Measurements from ENCODE around the gene NUP205.
A peak's percentile ranks its signal among the peaks of the same experiment; 100 is the strongest.

Gene NUP205

DNA sequence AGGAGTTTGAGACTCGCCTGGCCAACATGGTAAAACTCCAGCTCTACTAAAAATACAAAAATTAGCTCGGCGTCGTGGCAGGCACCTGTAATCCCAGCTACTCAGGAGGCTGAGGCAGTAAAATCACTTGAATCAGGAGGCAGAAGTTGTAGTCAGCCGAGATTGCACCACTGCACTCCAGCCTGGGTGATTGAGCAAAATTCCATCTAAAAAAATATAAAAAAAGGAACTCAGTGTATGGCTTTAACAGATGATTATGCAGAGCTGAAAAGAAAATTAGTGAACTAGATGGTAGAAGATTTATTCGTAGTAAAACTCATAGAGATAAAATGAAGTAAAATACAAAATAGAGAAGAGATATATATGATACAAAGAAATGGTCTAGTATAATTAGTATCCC lies 35.2 kb upstream of the NUP205 start:
- Histone ChIP-seq H3K9ac (ENCODE audit: low read depth, low read length) (no peak overlapping the region), H3K4me1 (ENCODE audit: insufficient read depth, low read length) (peaks cover 3% of the 10 kb centered on the region; the same call in 1 of the 2 replicates), H3K9me3 (ENCODE audit: control insufficient read depth, insufficient read depth, low read length) (no peaks in the 10 kb centered on the region), H3K36me3 (ENCODE audit: insufficient read depth, low read length) (no peaks in the 10 kb centered on the region)

DNA sequence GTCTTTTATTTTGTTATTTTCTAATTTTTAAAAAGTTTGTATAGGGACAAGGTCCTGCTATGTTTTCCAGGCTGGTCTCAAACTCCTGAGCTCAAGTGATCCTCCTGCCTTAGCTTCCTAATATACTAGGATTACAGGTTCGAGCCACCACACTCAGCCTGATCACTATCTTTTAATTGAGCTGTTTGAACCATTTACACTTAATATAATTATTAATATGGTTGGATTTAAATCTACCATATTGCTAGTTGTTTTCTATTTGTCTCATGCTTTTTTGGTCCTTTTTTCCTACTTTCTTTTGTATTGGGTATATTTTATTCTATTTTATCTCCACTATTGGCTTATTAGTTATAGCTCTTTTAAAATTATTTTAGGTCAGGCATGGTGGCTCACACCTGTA lies 34.6 kb upstream of the NUP205 start:
- peaks cover 3% of the 10 kb centered on the region; the same call in 1 of the 2 replicates for H3K4me1 ChIP-seq (ENCODE audit: insufficient read depth, low read length)
- H3K9ac ChIP-seq (ENCODE audit: low read depth, low read length) = no peak overlapping the region
- no peaks in the 10 kb centered on the region for H3K36me3 ChIP-seq (ENCODE audit: insufficient read depth, low read length)
- no peaks in the 10 kb centered on the region for H3K9me3 ChIP-seq (ENCODE audit: control insufficient read depth, insufficient read depth, low read length)

DNA sequence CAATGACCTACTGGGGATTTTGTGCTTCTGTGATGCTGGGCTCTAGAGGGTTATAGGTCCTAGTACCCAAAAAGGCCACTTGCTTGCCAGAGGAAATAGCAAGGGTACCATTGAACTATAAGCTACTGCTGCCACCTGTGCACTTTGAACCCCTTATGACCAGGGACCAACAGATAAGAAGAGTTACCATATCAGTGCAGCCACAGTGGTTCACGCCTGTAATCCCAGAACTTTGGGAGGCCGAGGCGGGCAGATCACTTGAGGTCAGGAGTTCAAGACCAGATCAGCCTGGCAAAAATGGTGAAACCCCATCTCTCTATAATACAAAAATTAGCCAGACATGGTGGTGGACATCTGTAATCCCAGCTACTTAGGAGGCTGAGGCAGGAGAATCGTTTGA lies 32.3 kb upstream of the NUP205 start:
- no peak overlapping the region for H3K9ac ChIP-seq (ENCODE audit: low read depth, low read length)
- no peaks in the 10 kb centered on the region for H3K36me3 ChIP-seq (ENCODE audit: insufficient read depth, low read length)
- no peaks in the 10 kb centered on the region for H3K4me1 ChIP-seq (ENCODE audit: insufficient read depth, low read length)
- no peaks in the 10 kb centered on the region for H3K9me3 ChIP-seq (ENCODE audit: control insufficient read depth, insufficient read depth, low read length)

DNA sequence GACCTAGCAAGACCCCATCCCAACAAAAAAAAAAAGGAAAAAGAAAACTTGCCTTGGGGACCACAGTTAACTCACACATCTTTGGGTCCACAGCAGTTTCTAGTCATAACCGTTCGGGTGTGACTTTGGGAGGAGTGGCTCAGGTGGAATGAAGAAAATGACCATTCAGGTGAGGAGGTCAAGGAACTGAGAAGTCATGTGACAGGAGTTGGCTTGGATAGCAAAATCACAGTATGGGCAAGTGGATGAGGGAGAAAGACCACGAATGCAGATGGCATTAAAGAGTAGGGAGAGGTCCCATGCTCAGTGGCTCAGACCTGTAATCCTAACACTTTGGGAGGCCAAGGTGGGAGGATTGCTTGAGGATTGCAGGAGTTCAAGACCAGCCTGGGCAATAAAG lies 30.7 kb upstream of the NUP205 start:
- Histone ChIP-seq H3K36me3 (ENCODE audit: insufficient read depth, low read length) (no peaks in the 10 kb centered on the region), H3K9ac (ENCODE audit: low read depth, low read length) (no peak overlapping the region), H3K9me3 (ENCODE audit: control insufficient read depth, insufficient read depth, low read length) (no peaks in the 10 kb centered on the region), H3K4me1 (ENCODE audit: insufficient read depth, low read length) (no peaks in the 10 kb centered on the region)

DNA sequence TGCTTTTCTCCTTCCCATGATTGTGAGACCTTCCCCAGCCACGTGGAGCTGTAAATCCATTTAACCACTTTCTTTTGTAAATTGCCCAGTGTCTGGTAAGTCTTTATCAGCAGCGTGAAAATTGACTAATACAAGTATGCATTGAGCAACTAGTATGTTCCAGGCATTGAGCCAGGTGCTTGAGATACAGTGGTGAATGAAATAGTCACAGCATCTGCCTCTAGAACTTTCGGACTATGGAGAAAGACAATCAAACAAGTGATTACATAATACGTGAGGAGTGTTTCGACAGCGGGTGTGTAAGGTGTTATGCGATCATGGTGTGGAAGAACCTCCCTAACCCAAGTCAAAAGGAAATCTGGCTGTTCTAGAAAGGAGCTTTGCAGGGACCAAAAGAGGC lies 21.6 kb upstream of the NUP205 start:
- 0 out of 2 replicates have a peak, but pooled peaks cover 2% of the 10 kb centered on the region for H3K4me1 ChIP-seq (ENCODE audit: insufficient read depth, low read length)
- no peak overlapping the region for H3K9ac ChIP-seq (ENCODE audit: low read depth, low read length)
- no peaks in the 10 kb centered on the region for H3K36me3 ChIP-seq (ENCODE audit: insufficient read depth, low read length)
- H3K9me3 ChIP-seq (ENCODE audit: control insufficient read depth, insufficient read depth, low read length) = no peaks in the 10 kb centered on the region

DNA sequence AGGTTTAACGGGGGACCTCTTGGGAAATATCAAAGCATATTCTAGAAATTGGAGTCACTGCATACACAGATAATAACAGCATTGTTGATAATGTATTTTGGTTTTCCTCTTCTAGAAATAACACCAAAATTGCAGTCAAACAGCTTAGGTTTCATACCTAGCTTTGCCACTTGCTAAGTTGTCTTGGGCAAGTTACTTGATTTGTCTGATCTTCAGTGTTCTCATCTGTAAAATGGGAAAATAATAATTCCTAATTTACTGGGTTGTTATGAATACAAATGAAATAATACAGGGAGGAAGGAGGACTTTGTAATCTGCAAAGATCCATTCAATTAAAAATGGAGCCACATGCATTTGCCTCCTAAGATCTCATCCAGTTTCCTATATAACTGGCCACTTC lies 20.3 kb upstream of the NUP205 start:
- 0 out of 2 replicates have a peak, but pooled peaks cover 2% of the 10 kb centered on the region for H3K4me1 ChIP-seq (ENCODE audit: insufficient read depth, low read length)
- H3K9me3 ChIP-seq (ENCODE audit: control insufficient read depth, insufficient read depth, low read length) = no peaks in the 10 kb centered on the region
- H3K36me3 ChIP-seq (ENCODE audit: insufficient read depth, low read length) = no peaks in the 10 kb centered on the region
- no peak overlapping the region for H3K9ac ChIP-seq (ENCODE audit: low read depth, low read length)

DNA sequence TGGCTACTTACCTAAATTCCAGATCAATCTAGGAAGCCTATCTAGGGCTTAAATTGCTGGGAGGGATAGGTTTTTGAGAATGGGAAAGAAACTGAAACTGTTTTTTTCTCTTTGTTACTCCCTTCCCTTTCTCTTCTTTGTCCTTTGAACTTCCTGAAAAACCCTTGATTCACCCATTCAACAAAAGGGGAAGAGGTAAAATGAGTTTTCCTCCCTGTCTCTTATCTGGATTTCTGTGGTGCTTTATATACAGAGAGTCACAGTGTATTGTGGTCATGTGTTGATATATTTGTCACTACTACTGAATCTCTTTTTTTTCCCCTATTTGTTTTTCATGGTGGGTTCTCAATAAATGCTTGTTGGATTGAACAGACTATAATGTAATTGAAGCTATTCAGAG lies 19.8 kb upstream of the NUP205 start:
- 0 out of 2 replicates have a peak, but pooled peaks cover 2% of the 10 kb centered on the region for H3K4me1 ChIP-seq (ENCODE audit: insufficient read depth, low read length)
- no peaks in the 10 kb centered on the region for H3K9me3 ChIP-seq (ENCODE audit: control insufficient read depth, insufficient read depth, low read length)
- no peak overlapping the region for H3K9ac ChIP-seq (ENCODE audit: low read depth, low read length)
- no peaks in the 10 kb centered on the region for H3K36me3 ChIP-seq (ENCODE audit: insufficient read depth, low read length)

DNA sequence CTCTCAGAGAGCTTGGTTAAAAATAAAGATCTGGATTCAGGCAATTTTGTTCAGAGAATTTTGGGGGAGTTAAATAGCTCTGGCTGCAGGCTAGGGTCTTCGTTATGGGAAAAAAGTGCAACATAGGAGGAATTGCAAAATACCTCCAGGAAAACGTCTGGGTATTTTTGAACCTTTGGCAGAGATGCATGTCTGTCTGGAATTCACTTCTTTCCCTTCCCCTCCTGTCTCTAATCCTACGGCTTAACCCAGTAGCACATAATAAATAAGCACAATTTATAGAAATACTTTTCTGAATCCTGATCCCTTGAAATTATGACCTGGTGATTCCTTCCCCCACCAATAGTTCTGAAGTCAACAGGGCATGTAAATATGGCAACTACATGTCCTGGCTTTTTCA lies 19.3 kb upstream of the NUP205 start:
- H3K4me1 ChIP-seq (ENCODE audit: insufficient read depth, low read length) = 0 out of 2 replicates have a peak, but pooled peaks cover 2% of the 10 kb centered on the region
- H3K9ac ChIP-seq (ENCODE audit: low read depth, low read length) = no peak overlapping the region
- no peaks in the 10 kb centered on the region for H3K9me3 ChIP-seq (ENCODE audit: control insufficient read depth, insufficient read depth, low read length)
- no peaks in the 10 kb centered on the region for H3K36me3 ChIP-seq (ENCODE audit: insufficient read depth, low read length)

DNA sequence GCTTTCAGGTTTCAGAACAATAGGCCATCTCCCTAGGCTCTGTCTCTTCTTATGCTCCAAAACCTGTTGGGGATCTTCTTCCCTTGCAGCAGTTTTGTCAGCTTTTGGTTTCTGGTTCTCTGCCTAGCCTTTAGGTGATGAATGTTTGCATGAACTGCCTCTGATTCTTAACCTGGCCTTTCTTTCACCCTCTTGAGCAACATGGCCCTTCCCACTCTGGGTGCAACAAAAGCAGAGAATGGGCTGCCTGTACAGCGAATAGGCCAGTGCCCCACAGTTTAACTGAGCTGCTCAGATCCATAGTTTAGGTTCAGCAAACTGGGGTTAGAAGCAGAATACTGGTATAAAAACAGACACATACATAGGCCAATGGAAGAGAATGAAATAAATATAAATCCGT lies 18.1 kb upstream of the NUP205 start:
- H3K4me1 ChIP-seq (ENCODE audit: insufficient read depth, low read length) = 0 out of 2 replicates have a peak, but pooled peaks cover 2% of the 10 kb centered on the region
- no peak overlapping the region for H3K9ac ChIP-seq (ENCODE audit: low read depth, low read length)
- H3K36me3 ChIP-seq (ENCODE audit: insufficient read depth, low read length) = no peaks in the 10 kb centered on the region
- no peaks in the 10 kb centered on the region for H3K9me3 ChIP-seq (ENCODE audit: control insufficient read depth, insufficient read depth, low read length)

DNA sequence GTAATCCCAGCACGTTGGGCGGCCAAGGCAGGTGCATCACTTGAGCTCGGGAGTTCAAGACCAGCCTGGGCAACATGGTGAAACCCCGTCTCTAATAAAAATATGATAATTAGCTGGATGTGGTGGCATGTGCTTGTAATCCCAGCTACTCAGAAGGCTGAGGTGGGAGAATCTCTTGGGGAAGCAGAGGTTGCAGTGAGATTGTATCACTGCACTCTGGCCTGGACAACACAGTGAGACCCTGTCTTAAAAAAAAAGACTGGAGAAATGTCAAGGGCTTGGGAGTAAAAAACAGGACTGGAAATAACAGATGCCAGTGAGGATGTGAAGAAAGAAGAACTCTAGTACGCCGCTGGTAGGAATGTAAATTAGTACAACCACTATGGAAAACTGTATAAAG lies 16.7 kb upstream of the NUP205 start:
- Histone ChIP-seq H3K9ac (ENCODE audit: low read depth, low read length) (no peak overlapping the region), H3K36me3 (ENCODE audit: insufficient read depth, low read length) (no peaks in the 10 kb centered on the region), H3K4me1 (ENCODE audit: insufficient read depth, low read length) (0 out of 2 replicates have a peak, but pooled peaks cover 2% of the 10 kb centered on the region), H3K9me3 (ENCODE audit: control insufficient read depth, insufficient read depth, low read length) (no peaks in the 10 kb centered on the region)

DNA sequence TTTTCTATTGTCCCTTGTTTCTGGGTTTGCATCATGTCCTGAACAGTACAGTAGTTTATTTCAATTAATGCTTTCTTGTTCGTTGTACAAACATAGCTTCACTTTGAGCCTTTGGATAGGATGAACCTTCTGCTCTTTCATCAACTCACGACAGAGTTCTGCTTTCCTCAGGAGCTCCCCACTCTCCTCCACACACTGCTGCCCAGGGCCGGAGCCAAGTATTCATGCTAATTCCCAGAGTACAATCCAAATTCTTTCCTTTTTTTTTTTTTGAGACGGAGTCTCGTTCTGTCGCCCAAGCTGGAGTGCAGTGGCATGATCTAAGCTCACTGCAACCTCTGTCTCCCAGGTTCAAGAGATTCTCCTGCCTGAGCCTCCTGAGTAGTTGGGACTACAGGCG lies 7.5 kb upstream of the NUP205 start:
- no peaks in the 10 kb centered on the region for H3K4me1 ChIP-seq (ENCODE audit: insufficient read depth, low read length)
- no peak overlapping the region for H3K9ac ChIP-seq (ENCODE audit: low read depth, low read length)
- no peaks in the 10 kb centered on the region for H3K9me3 ChIP-seq (ENCODE audit: control insufficient read depth, insufficient read depth, low read length)
- no peaks in the 10 kb centered on the region for H3K36me3 ChIP-seq (ENCODE audit: insufficient read depth, low read length)

DNA sequence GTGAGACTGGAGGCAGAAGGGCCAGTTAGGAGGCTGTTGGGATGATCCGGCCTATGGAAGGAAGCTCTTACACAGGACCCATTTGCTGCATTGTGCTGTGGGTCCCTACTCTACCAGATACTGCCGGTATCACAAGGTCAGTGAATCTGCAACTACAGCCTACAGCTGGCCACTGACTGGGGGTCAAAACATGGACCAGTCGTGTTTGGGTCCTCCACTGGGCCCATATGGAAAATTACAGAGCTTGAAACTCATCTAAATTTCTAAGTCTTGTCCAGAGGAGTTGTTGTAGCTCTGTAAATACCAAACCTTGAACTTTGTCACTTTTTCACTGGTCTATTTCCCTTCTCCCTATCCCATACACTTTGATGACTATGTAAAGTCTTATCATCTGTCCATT lies 5.6 kb upstream of the NUP205 start:
- Histone ChIP-seq H3K4me1 (ENCODE audit: insufficient read depth, low read length) (no peaks in the 10 kb centered on the region), H3K9ac (ENCODE audit: low read depth, low read length) (no peak overlapping the region), H3K9me3 (ENCODE audit: control insufficient read depth, insufficient read depth, low read length) (no peaks in the 10 kb centered on the region), H3K36me3 (ENCODE audit: insufficient read depth, low read length) (no peaks in the 10 kb centered on the region)

DNA sequence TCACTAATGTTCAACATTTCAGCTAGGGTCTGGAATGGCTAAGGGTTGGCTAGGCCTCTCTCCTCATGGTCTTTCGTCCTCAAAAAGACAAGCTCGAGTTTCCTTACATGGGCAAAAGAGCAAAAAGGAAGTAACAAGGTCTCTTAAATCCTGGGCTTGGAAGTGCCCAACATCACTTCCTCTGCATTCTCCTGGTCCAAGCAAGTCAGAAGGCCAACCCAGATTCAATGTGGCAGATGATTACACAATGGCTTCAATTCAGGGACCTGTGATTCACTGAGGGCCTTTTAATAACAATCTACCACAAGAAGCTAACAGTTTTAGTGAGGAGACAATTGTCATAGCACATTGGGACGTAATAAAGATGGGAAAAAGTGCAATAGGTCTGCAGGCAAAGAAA lies 4.4 kb upstream of the NUP205 start:
- no peak overlapping the region for H3K9ac ChIP-seq (ENCODE audit: low read depth, low read length)
- H3K36me3 ChIP-seq (ENCODE audit: insufficient read depth, low read length) = no peaks in the 10 kb centered on the region
- no peaks in the 10 kb centered on the region for H3K4me1 ChIP-seq (ENCODE audit: insufficient read depth, low read length)
- H3K9me3 ChIP-seq (ENCODE audit: control insufficient read depth, insufficient read depth, low read length) = no peaks in the 10 kb centered on the region

DNA sequence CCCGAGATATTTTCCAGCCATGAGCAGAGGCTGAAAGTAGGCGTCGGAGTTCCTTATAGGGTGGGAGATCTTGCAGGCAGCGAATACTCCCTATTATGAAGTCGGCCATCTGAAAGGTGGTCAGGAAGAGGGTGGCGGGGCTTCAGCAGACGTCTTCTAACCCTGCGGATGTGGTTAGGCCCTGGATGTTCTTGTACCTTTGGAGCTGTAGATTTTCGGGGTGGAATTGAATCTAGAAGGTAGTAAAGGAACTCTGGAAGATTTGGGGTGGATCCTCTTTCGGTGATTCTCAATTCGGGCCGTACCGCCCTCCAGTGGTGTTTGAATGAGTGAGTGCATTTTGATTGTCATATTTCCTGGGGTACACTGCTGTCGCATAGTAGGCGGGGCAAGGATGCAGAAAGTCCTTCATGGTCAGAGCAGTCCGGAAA lies 635 bp downstream of the NUP205 start:
- no peaks in the 10 kb centered on the region for H3K9me3 ChIP-seq (ENCODE audit: control insufficient read depth, insufficient read depth, low read length)
- H3K4me1 ChIP-seq (ENCODE audit: insufficient read depth, low read length) = peaks cover 17% of the 10 kb centered on the region; the same call in 1 of the 2 replicates
- no peaks in the 10 kb centered on the region for H3K36me3 ChIP-seq (ENCODE audit: insufficient read depth, low read length)
- H3K9ac ChIP-seq (ENCODE audit: low read depth, low read length) = peak overlapping the region; percentile 96

DNA sequence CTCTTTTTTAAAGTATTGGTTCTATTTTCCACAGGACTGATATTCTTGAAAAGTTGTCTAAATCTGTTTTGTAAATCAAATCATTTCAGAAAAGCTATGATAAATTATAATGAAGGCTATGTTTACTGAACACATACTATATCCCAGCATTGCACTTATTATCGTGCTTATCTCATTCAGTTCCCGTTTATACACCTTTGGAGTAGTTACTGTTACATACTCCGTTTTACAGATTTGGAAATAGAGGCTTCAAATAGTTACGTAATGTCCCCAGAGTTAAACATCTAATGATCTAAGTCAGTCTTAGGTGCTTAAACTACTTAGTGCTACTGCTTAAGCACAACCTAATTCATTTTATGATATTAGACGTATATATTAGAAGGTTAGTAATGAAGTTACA lies 1.2 kb downstream of the NUP205 start:
- Histone ChIP-seq H3K9ac (ENCODE audit: low read depth, low read length) (peak overlapping the region; percentile 96), H3K4me1 (ENCODE audit: insufficient read depth, low read length) (peaks cover 17% of the 10 kb centered on the region; the same call in 1 of the 2 replicates), H3K9me3 (ENCODE audit: control insufficient read depth, insufficient read depth, low read length) (no peaks in the 10 kb centered on the region), H3K36me3 (ENCODE audit: insufficient read depth, low read length) (no peaks in the 10 kb centered on the region)

DNA sequence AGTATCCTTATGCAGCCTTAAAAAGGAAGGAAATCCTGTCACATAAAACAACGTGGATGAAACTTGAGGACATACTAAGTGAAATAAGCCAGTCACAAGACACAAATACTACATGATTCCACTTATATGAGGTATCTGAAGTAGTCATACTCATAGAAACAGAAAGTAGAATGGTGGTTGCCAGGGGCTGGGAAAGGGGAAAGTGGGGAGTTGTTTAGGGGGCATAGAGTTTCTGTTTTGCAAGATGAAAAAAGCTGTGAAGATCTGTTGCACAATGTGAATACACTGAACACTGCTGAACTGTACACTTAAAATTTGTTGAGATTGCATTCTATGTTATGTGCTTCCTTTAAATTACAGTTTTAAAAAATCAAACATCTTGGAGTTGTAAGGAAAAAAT lies 2.9 kb downstream of the NUP205 start:
- Histone ChIP-seq H3K9me3 (ENCODE audit: control insufficient read depth, insufficient read depth, low read length) (no peaks in the 10 kb centered on the region), H3K9ac (ENCODE audit: low read depth, low read length) (no peak overlapping the region), H3K4me1 (ENCODE audit: insufficient read depth, low read length) (peaks cover 17% of the 10 kb centered on the region; the same call in 1 of the 2 replicates), H3K36me3 (ENCODE audit: insufficient read depth, low read length) (no peaks in the 10 kb centered on the region; the same call in 1 of the 2 replicates)
